GM13976 (cell line): ENCODE results near the gene SCART1.
"Not testable (repeated sequence)": the region's sequence is repeated elsewhere in the genome, so short reads cannot be mapped to it uniquely, and the experiment has no call there.

Source experiments
- DNase-seq: peaks from one replicate; pipeline ENCODE4 v3.0.0; 2012; ENCODE audit warnings: low spot score
- CTCF ChIP-seq: IDR thresholded peaks from 2 replicates; pipeline ENCODE4 v1.5.1; 2012; ENCODE audit warnings: borderline replicate concordance, mild to moderate bottlenecking; ENCODE audit not compliant: insufficient read depth; ENCODE audit errors: extremely low read depth, missing control alignments, control extremely low read depth
- in situ Hi-C: fragments of 300-500 bp; cut with MboI; formaldehyde crosslinking; loops from one replicate; pipeline ENCODE4 v1.12.0; 2022; ENCODE audit warnings: low sequenced_read_pairs, mixed read lengths, inconsistent platforms; ENCODE audit not compliant: unreplicated experiment

The SCART1 gene

GRCh38 chr10:133484818-133485217, 31.1 kb downstream of the SCART1 start:
- DNase-seq: no peak
- TF ChIP-seq CTCF: no peak
- in situ Hi-C loops: no loop called here

GRCh38 chr10:133487085-133487484, 33.3 kb downstream of the SCART1 start:
- no peak for TF ChIP-seq CTCF
- in situ Hi-C loops: no loop called here
- no peak for DNase-seq

GRCh38 chr10:133488354-133488753, 34.6 kb downstream of the SCART1 start:
- TF ChIP-seq CTCF: no peak
- in situ Hi-C loops: no loop called here
- DNase-seq: no peak

- DNase-seq: no peak
- TF ChIP-seq CTCF: no peak
- in situ Hi-C loops: no loop called here
Observed at GRCh38 chr10:133489816-133490588, 36.3 kb downstream of the SCART1 start.

- in situ Hi-C loops: not testable (repeated sequence)
Observed at GRCh38 chr10:133493562-133493961, 39.8 kb downstream of the SCART1 start.

GRCh38 chr10:133497363-133497762, 43.6 kb downstream of the SCART1 start:
- in situ Hi-C loops, DNase-seq: not testable (repeated sequence)

More at GRCh38 chr10:133493562-133493961, 39.8 kb downstream of the SCART1 start:
- not testable (repeated sequence) for DNase-seq

GRCh38 chr10:133499176-133499575, 45.4 kb downstream of the SCART1 start:
- in situ Hi-C loops, DNase-seq: not testable (repeated sequence)

More at GRCh38 chr10:133497363-133497762, 43.6 kb downstream of the SCART1 start:
- TF ChIP-seq CTCF: peak; percentile 36

- in situ Hi-C loops, DNase-seq: not testable (repeated sequence)
Observed at GRCh38 chr10:133500897-133501296, 47.2 kb downstream of the SCART1 start.
